SK-N-SH (cell line): ENCODE results near the gene RAB6A.

Source experiments
- CTCF ChIP-seq: fragments of 200-600 bp; sonication (generic); IDR thresholded peaks from 2 replicates; pipeline ENCODE4 v1.6.1; 2017; ENCODE audit warnings: antibody characterized with exemption, mild to moderate bottlenecking, moderate library complexity
- EZH2phosphoT487 ChIP-seq: fragments of 200-600 bp; sonication (generic); IDR thresholded peaks from 2 replicates; pipeline ENCODE4 v1.6.1; 2017; ENCODE audit warnings: low read depth, mixed run types, mild to moderate bottlenecking, antibody characterized with exemption, moderate library complexity, borderline replicate concordance
- FOSL2 ChIP-seq: IDR thresholded peaks from 2 replicates; pipeline ENCODE4 v1.4.0; 2012; ENCODE audit warnings: low read depth, mild to moderate bottlenecking, moderate library complexity, borderline replicate concordance
- GATA2 ChIP-seq: sonication (generic); formaldehyde crosslinking; IDR thresholded peaks from 2 replicates; pipeline ENCODE4 v1.5.0; 2020; ENCODE audit warnings: mild to moderate bottlenecking, missing genetic modification reagents
- MEF2A ChIP-seq: IDR thresholded peaks from 2 replicates; pipeline ENCODE4 v1.4.0; 2012; ENCODE audit warnings: low read depth, borderline replicate concordance
- POLR2AphosphoS5 ChIP-seq: IDR thresholded peaks from 2 replicates; pipeline ENCODE4 v1.6.1; 2012; ENCODE audit warnings: low read depth, low read length
- RAD21 ChIP-seq: IDR thresholded peaks from 2 replicates; pipeline ENCODE4 v1.6.1; 2012; ENCODE audit warnings: mild to moderate bottlenecking, low read length
- SIN3A ChIP-seq: IDR thresholded peaks from 2 replicates; pipeline ENCODE4 v1.6.1; 2012; ENCODE audit warnings: low read depth, mild to moderate bottlenecking, low read length, moderate library complexity, borderline replicate concordance
- SMC3 ChIP-seq: IDR thresholded peaks from 2 replicates; pipeline ENCODE4 v1.6.1; 2012; ENCODE audit warnings: low read depth, low read length, improper control_type of control experiment
- TAF1 ChIP-seq: IDR thresholded peaks from 2 replicates; pipeline ENCODE4 v1.6.1; 2012; ENCODE audit warnings: low read depth, mild to moderate bottlenecking, low read length, moderate library complexity, borderline replicate concordance
- TEAD4 ChIP-seq: IDR thresholded peaks from 2 replicates; pipeline ENCODE4 v1.4.0; 2012; ENCODE audit warnings: mild to moderate bottlenecking, borderline replicate concordance; ENCODE audit not compliant: insufficient read depth
- YY1 ChIP-seq: IDR thresholded peaks from 2 replicates; pipeline ENCODE4 v1.4.0; 2012; ENCODE audit warnings: low read depth, mild to moderate bottlenecking

DNA sequence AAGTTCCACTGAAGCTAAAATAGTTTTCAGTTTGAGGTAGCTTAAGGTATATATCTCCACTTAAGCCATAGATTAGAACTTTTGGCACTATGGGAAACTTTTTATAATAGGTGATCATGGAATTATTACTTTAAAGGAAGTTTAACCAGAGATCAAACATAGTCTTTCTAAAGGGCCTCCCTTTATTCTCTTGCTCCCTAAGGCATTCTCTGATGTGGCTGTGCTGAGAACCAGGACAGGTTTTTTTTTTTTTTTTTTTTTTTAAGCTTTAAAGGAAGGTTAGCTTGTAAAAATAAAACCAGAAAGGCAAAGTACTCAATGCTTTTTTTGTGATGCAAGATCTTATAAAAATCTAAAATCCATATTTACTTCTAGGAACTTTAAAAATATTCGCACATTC lies 23.9 kb upstream of the RAB6A start:
- TF ChIP-seq TEAD4 (no peak), POLR2AphosphoS5 (no peak), MEF2A (no peak), CTCF (no peak), YY1 (no peak), TAF1 (no peak), SIN3A (no peak), FOSL2 (no peak), SMC3 (no peak), RAD21 (no peak), EZH2phosphoT487 (no peak), GATA2 (no peak)
